Tibial artery (tissue), 4 donors: ENCODE data around the gene BTBD3.

Experiments used
- DNase-seq, 2 donors: peaks; one replicate each; pipeline ENCODE4 v3.0.0-alpha.2; 2019
- H3K27ac ChIP-seq, 2 donors: fragments of 200-600 bp; sonication (generic) in 1 of 2; 1 replicate in 1 of 2; 2 replicates in 1 of 2; pipeline ENCODE4 v1.5.1; 2018 to 2019; ENCODE audit warnings: mild to moderate bottlenecking in 1 of 2
- H3K27me3 ChIP-seq, 2 donors: fragments of 200-600 bp; sonication (generic) in 1 of 2; one replicate each; pipeline versions ENCODE4 v1.5.1 to v1.6.0; 2016 to 2019
- H3K36me3 ChIP-seq, 3 donors: fragments of 200-600 bp; sonication (generic) in 2 of 3; one replicate each; pipeline ENCODE4 v1.5.1; 2016 to 2019; ENCODE audit warnings: mild to moderate bottlenecking in 2 of 3
- H3K4me1 ChIP-seq, 4 donors: fragments of 200-600 bp; sonication (generic) in 2 of 4; 1 replicate in 3 of 4; 2 replicates in 1 of 4; pipeline ENCODE4 v1.5.1; 2016 to 2019
- H3K4me3 ChIP-seq, 2 donors: fragments of 200-600 bp; sonication (generic) in 1 of 2; 1 replicate in 1 of 2; 2 replicates in 1 of 2; pipeline ENCODE4 v1.5.1; 2018 to 2019; ENCODE audit warnings: mild to moderate bottlenecking in 2 of 2
- H3K9me3 ChIP-seq, 3 donors: fragments of 200-600 bp; sonication (generic) in 1 of 3; one replicate each; pipeline ENCODE4 v1.5.1; 2016 to 2019
- intact Hi-C: fragments of 100-400 bp; cut with DNase I; formaldehyde crosslinking; loops from one replicate; pipeline ENCODE4 v1.15.0; 2023; ENCODE audit warnings: low total_unique reads
- TF ChIP-seq, protein P1 (sequence below), 2 experiments: fragments of 200-600 bp in 1 of 2; fragments of 450-650 bp in 1 of 2; IDR thresholded peaks; one replicate each; pipeline ENCODE4 v1.5.1; 2017 to 2019; ENCODE audit warnings: antibody characterized with exemption in 2 of 2, mild to moderate bottlenecking in 1 of 2, moderate library complexity in 1 of 2

Gene BTBD3

DNA sequence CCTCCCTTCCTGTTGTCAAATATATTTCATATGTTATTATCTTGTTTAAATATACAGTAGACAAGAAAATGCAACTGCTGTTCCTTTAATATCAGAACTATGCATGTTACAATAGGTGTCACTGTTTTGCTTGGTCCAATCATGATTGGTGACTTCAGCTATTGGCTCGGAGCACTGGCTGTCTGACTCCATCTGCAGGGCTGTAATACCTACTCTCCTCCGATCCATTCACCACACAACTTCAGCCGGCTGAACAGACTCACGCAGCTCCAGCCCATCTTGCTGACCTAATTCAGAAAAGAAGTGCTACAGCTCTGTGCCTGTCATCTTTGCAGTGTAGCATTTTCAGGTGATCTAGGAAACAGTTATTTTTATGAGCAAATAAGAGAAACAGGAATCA lies at the start of gene BTBD3:
TSS of gene BTBD3 (plus strand) at position 231 of the 400 bp plus-strand sequence. CDS start 383 bp downstream, outside the sequence.
- no peaks in the 10 kb centered on the region for H3K9me3 ChIP-seq
- TF ChIP-seq, protein P1, sequence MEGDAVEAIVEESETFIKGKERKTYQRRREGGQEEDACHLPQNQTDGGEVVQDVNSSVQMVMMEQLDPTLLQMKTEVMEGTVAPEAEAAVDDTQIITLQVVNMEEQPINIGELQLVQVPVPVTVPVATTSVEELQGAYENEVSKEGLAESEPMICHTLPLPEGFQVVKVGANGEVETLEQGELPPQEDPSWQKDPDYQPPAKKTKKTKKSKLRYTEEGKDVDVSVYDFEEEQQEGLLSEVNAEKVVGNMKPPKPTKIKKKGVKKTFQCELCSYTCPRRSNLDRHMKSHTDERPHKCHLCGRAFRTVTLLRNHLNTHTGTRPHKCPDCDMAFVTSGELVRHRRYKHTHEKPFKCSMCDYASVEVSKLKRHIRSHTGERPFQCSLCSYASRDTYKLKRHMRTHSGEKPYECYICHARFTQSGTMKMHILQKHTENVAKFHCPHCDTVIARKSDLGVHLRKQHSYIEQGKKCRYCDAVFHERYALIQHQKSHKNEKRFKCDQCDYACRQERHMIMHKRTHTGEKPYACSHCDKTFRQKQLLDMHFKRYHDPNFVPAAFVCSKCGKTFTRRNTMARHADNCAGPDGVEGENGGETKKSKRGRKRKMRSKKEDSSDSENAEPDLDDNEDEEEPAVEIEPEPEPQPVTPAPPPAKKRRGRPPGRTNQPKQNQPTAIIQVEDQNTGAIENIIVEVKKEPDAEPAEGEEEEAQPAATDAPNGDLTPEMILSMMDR (IDR thresholded peaks at IDR 0.05) = no peak
- intact Hi-C loops = no loop called here
- peaks cover 3 to 7% (median 4%) of the 10 kb centered on the region in 3 donors for H3K36me3 ChIP-seq
- peak within 1 kb of the TSS in 1 of 2 donors; percentile 29 for H3K27ac ChIP-seq
- H3K4me3 ChIP-seq = peak within 1 kb of the TSS; percentile 21 to 22
- H3K4me1 ChIP-seq = peaks cover 0 to 32% (median 11%) of the 10 kb centered on the region in 4 donors
- H3K27me3 ChIP-seq = no peaks in the 10 kb centered on the region
- DNase-seq = peak in 1 of 2 donors; percentile 33

DNA sequence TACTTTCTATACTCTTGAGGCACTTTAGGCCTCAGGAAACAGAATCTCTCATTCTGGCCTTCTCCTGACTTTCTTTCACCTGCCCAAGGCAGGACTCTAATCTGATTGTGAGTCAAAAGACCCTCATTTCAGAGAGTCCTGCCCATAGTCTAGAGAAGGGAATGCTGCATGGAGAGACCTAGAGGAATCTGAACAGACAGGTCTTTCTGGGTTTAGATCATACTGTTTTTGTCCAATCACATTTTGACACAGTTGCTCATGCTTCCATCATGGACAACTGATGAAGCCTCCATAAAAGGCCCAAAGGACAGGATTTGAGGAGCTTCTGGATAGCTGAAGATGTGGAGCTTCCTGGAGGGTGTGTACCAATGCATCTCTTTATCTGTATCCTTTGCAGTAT lies 48.1 kb upstream of the BTBD3 start:
- intact Hi-C loops = no loop called here
- no peak for DNase-seq
- no peak overlapping the region for H3K27ac ChIP-seq
- H3K4me3 ChIP-seq = no peak overlapping the region
- no peaks in the 10 kb centered on the region for H3K27me3 ChIP-seq
- TF ChIP-seq, protein P1 (IDR thresholded peaks at IDR 0.05) = no peak
- no peaks in the 10 kb centered on the region for H3K36me3 ChIP-seq
- no peaks in the 10 kb centered on the region for H3K9me3 ChIP-seq
- no peaks in the 10 kb centered on the region for H3K4me1 ChIP-seq

DNA sequence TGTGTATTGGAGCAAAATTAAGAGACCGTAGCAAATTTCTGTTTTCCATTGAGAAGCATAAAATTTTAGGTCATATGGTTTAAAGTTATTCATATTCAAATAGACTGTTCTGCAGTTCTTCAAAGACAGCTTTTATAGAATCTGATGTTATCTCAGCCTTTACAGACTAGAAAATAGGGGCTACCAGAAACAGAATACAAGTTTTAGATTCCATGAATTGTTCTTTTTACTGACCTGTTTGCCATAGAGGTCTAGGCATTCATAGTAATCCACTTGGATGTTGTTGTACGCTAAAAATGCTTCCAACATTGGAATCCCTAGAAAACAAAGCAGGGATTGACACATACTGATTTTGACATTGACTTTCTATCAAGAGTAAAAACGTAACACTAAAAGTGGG lies 47.3 kb upstream of the BTBD3 start:
- intact Hi-C loops = no loop called here

DNA sequence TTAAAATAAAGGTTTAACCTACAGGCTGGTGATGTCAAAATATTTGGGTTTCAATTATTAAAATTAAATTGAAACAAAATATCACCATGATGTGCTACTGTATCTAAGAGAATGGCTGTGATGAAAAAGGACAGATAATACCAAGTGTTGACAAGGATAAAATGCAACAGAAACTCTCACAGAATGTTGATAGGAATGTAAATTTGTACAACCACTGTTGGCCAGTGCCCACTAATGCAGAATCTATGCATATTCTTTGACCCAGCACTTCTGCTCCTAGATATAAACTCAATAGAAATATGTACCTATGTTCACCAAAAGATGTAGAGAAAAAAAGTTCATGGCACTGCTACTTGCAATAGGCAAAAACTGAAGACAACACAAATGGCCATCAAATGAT lies 41.1 kb upstream of the BTBD3 start:
- Histone ChIP-seq H3K36me3 (no peaks in the 10 kb centered on the region), H3K9me3 (no peaks in the 10 kb centered on the region), H3K4me1 (no peaks in the 10 kb centered on the region), H3K27ac (no peak overlapping the region), H3K4me3 (no peak overlapping the region), H3K27me3 (no peaks in the 10 kb centered on the region)
- intact Hi-C loops = no loop called here
- no peak for DNase-seq
- TF ChIP-seq, protein P1 (IDR thresholded peaks at IDR 0.05) = no peak

More for the DNA sequence above, 47.3 kb upstream of the BTBD3 start:
- DNase-seq = no peak
- H3K4me1 ChIP-seq = no peaks in the 10 kb centered on the region
- H3K9me3 ChIP-seq = no peaks in the 10 kb centered on the region
- TF ChIP-seq, protein P1 (IDR thresholded peaks at IDR 0.05) = no peak
- H3K4me3 ChIP-seq = no peak overlapping the region
- H3K27ac ChIP-seq = no peak overlapping the region
- H3K27me3 ChIP-seq = no peaks in the 10 kb centered on the region
- no peaks in the 10 kb centered on the region for H3K36me3 ChIP-seq

DNA sequence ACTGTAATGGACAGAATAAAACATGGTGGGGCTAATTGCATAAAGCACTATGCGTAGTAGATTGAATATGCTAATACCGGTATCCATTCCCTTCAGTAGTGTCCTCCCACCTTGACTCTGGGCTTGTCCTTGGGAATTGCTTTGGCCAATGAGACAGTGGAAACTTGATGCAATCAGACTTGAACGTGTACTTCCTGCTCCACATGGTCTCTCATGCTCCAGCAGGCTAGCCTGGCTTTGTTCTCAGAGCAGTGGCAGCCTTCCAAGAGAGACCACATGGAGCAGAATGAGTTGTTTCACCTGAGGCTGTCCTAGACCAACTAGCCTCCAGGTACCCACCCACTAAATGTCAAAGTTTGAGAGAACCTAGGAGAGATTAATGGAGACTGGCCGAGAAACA lies 37.0 kb upstream of the BTBD3 start:
- intact Hi-C loops = no loop called here
- H3K27me3 ChIP-seq = no peaks in the 10 kb centered on the region
- no peaks in the 10 kb centered on the region for H3K36me3 ChIP-seq
- no peaks in the 10 kb centered on the region for H3K9me3 ChIP-seq
- TF ChIP-seq, protein P1 (IDR thresholded peaks at IDR 0.05) = no peak
- H3K4me1 ChIP-seq = no peaks in the 10 kb centered on the region
- DNase-seq = no peak
- no peak overlapping the region for H3K4me3 ChIP-seq
- H3K27ac ChIP-seq = no peak overlapping the region

DNA sequence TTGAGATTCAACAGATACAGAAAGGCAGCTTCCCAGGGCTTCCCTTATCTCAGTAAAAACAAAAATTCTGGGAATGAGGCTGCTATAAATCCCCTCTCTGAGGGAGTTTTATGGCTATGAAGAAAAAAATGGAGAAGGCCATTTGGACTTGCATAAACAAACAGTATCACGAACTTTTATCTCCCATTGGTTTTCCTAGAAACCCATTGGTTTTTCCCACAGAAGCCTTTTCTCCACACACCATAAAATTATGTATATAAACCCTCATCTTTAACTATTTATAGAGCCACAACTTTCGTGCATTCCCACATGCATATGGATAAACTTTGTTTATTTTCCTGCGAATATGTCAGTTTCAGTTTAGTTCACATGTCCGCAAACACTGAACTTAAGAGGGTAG lies 36.2 kb upstream of the BTBD3 start:
- Histone ChIP-seq H3K27me3 (no peaks in the 10 kb centered on the region), H3K27ac (no peak overlapping the region), H3K36me3 (no peaks in the 10 kb centered on the region), H3K4me3 (no peak overlapping the region), H3K4me1 (no peaks in the 10 kb centered on the region), H3K9me3 (no peaks in the 10 kb centered on the region)
- TF ChIP-seq, protein P1 (IDR thresholded peaks at IDR 0.05) = no peak
- no peak for DNase-seq
- intact Hi-C loops = no loop called here
